ENCODE data around the gene TUT7. TPM values are rescaled to one million over a fixed set of nuclear protein-coding genes. Genes with fewer than 3 reads are reported as not detected.
"Not testable (repeated sequence)": the region's sequence is repeated elsewhere in the genome, so short reads cannot be mapped to it uniquely, and the experiment has no call there.

Gene TUT7, protein sequence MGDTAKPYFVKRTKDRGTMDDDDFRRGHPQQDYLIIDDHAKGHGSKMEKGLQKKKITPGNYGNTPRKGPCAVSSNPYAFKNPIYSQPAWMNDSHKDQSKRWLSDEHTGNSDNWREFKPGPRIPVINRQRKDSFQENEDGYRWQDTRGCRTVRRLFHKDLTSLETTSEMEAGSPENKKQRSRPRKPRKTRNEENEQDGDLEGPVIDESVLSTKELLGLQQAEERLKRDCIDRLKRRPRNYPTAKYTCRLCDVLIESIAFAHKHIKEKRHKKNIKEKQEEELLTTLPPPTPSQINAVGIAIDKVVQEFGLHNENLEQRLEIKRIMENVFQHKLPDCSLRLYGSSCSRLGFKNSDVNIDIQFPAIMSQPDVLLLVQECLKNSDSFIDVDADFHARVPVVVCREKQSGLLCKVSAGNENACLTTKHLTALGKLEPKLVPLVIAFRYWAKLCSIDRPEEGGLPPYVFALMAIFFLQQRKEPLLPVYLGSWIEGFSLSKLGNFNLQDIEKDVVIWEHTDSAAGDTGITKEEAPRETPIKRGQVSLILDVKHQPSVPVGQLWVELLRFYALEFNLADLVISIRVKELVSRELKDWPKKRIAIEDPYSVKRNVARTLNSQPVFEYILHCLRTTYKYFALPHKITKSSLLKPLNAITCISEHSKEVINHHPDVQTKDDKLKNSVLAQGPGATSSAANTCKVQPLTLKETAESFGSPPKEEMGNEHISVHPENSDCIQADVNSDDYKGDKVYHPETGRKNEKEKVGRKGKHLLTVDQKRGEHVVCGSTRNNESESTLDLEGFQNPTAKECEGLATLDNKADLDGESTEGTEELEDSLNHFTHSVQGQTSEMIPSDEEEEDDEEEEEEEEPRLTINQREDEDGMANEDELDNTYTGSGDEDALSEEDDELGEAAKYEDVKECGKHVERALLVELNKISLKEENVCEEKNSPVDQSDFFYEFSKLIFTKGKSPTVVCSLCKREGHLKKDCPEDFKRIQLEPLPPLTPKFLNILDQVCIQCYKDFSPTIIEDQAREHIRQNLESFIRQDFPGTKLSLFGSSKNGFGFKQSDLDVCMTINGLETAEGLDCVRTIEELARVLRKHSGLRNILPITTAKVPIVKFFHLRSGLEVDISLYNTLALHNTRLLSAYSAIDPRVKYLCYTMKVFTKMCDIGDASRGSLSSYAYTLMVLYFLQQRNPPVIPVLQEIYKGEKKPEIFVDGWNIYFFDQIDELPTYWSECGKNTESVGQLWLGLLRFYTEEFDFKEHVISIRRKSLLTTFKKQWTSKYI (N-terminal part only)
- total RNA-seq (10 to 100 TPM; 55.6 to 60.2 TPM), total RNA-seq (115 to 138 reads per million in 2 donors)

DNA sequence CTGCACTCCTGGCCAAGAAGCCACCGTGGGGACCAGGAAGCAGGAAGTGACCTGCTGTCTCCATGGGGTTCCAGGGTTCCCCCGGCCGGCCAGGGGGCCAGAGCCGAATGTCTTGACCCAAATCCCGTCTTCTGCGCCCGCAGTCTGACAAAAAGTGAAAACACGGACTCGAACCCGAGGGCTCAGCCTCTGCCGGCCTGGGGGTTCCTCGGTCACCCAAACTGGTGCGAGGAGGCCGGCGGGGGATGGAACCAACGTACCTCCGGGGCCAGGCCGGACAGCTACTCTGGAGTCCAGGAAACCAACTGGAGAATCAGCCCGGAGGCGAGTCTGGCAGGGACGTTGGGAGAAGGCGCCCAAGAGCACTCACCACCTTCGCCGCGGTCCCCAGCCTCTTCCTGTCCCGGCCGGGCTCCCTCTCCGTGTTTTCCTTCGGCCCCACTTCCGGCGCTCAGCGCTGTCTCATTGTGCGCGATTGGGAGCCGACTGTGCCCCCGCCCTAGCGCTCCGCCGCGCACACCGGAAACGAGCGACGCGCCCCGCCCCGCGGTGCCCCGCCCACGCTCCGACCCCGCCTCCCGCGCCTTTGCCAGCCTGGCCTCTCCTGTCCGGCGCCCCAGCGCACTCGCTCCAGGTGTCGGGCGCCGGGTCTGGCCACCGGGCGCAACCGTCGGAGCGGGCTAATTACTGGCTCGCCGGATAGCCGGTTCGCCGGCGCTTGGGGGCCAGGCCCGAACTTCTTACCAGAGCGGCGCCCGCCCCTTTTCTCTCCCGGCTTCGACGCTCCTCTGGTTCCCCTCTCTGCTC, at the start of gene TUT7:
TSS of gene TUT7 (minus strand) at position 400 of the 807 bp plus-strand sequence. CDS start 1,211 bp downstream, outside the sequence.
- H3K27ac Mint-ChIP-seq = peak within 1 kb of the TSS; percentile 98
- H3K27me3 Mint-ChIP-seq = no peaks in the 10 kb centered on the region
- H3K4me1 Mint-ChIP-seq = peaks cover 26% of the 10 kb centered on the region
- DNase-seq (peak; percentile 90 to 92 (median 92)), ATAC-seq (peak; percentile 94)
- H3K4me3 Mint-ChIP-seq = peak within 1 kb of the TSS; percentile 96
- H3K9me3 ChIP-seq (ENCODE audit: control insufficient read depth, low read length, poor library complexity, severe bottlenecking) = no peaks in the 10 kb centered on the region
- peaks cover 3% of the 10 kb centered on the region for H3K36me3 Mint-ChIP-seq (ENCODE audit: low read depth)

DNA sequence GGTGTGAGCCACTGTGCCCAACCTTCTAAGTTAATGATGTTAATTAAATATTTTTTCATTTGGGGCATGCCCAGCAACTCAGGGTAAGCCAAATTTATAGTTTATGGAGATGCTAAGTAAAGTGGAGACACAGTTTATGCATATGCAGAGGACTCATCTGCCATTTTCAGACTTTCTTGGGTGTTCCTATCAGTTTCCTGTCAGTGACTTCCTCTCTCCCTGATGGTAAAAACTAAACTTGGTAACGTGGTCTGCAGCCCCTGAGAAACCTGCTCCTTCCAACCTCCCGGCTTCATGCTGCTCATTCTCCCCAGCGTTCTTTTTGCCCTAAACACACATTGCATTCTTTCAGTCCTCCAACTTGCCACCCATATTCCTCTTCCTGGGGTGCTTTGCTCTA, 48.4 kb upstream of the TUT7 start:
- no peak for DNase-seq
- Mint-ChIP-seq H3K4me1 (peaks cover 8% of the 10 kb centered on the region), H3K36me3 (ENCODE audit: low read depth) (no peaks in the 10 kb centered on the region), H3K27me3 (peaks cover 62% of the 10 kb centered on the region), H3K4me3 (no peak overlapping the region), H3K27ac (no peak overlapping the region)
- no peak for ATAC-seq
- H3K9me3 ChIP-seq (ENCODE audit: control insufficient read depth, low read length, poor library complexity, severe bottlenecking) = no peaks in the 10 kb centered on the region

DNA sequence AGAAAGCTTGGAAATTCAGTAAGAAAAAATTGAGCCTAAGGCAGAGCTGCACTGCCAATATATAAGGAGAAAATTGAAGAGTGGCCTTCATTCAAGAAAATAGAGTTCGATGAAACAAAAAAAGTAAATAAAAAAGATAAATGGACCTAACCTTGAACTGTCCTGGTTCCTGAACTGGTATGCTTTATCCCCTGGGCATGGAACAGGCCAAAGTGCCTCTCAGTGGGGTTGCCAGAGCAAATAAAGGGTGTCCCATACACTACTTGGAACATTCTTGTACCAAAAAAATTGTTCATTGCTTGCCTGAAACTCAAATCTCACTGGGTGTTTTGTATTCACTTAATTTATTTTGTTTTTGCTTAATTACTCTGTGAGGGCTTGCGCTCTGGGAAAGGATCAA, 42.2 kb upstream of the TUT7 start:
- Mint-ChIP-seq H3K27ac (no peak overlapping the region), H3K36me3 (ENCODE audit: low read depth) (peaks cover 2% of the 10 kb centered on the region), H3K4me3 (no peak overlapping the region), H3K4me1 (no peaks in the 10 kb centered on the region), H3K27me3 (peaks cover 23% of the 10 kb centered on the region)
- no peak for DNase-seq
- no peaks in the 10 kb centered on the region for H3K9me3 ChIP-seq (ENCODE audit: control insufficient read depth, low read length, poor library complexity, severe bottlenecking)
- no peak for ATAC-seq

DNA sequence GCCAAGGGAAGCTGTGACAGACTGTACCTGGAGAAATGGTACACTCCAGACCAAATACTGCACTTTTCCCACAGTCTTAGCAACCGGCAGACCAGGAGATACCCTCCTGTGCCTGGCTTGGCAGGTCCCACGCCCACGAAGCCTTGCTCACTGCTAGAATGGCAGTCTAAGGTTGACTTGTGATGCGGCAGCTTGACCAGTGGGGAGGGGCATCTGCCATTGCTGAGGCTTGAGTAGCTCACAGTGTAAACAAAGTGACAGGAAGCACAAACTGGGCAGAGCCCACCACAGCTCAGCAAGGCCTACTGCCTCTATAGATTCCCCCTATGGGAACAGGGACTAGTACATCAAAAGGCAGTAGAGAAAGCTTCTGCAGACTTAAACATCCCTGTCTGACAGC, 36.0 kb upstream of the TUT7 start:
- H3K9me3 ChIP-seq (ENCODE audit: control insufficient read depth, low read length, poor library complexity, severe bottlenecking); H3K4me1 Mint-ChIP-seq; H3K4me3 Mint-ChIP-seq; H3K36me3 Mint-ChIP-seq (ENCODE audit: low read depth); DNase-seq; ATAC-seq; H3K27ac Mint-ChIP-seq: not testable (repeated sequence)
- H3K27me3 Mint-ChIP-seq = peaks cover 28% of the 10 kb centered on the region

DNA sequence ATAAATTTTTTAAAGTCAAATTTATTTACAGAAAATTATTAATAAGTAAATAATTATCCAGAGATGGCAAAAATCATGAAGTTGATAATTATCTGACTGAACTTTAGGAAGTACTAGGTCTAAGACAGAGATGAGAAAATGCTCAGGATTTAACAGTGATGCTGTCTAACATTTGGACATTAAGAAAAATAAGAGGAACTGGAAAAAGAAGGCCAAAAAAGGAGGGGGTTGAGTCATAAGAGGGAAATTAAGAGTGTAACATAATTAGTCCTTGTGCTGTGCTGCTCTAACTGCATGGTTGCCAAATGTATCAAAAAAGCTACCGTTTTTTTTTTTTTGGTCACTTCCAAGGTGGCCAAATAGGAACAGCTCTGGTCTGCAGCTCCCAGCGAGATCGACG, 35.4 kb upstream of the TUT7 start:
- Mint-ChIP-seq H3K27ac (no peak overlapping the region), H3K27me3 (peaks cover 33% of the 10 kb centered on the region), H3K4me3 (no peak overlapping the region), H3K36me3 (ENCODE audit: low read depth) (peaks cover 7% of the 10 kb centered on the region), H3K4me1 (no peaks in the 10 kb centered on the region)
- no peak for DNase-seq
- ATAC-seq = no peak
- no peaks in the 10 kb centered on the region for H3K9me3 ChIP-seq (ENCODE audit: control insufficient read depth, low read length, poor library complexity, severe bottlenecking)

DNA sequence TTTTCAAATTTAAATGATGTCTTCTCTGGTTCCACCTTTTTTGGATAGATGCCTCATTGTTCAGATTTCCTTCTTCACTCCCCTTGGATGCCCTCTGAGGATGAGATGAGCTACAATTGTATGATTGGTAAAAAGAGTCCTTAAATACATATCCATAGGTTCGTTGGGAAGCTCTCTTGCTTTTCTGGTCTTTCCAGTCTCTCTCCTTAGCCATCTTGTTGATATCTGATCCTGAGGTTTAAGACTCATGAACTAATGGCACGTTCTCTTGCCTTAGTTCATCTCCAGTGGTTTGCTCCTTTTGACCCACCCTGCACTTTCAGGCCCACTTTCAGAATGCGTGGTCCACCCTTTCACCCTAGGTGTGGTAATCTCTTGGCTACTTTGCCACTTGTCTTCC, 33.2 kb upstream of the TUT7 start:
- no peaks in the 10 kb centered on the region for H3K9me3 ChIP-seq (ENCODE audit: control insufficient read depth, low read length, poor library complexity, severe bottlenecking)
- Mint-ChIP-seq H3K4me1 (no peaks in the 10 kb centered on the region), H3K4me3 (no peak overlapping the region), H3K27me3 (peaks cover 27% of the 10 kb centered on the region), H3K27ac (no peak overlapping the region), H3K36me3 (ENCODE audit: low read depth) (peaks cover 4% of the 10 kb centered on the region)
- DNase-seq (no peak), ATAC-seq (no peak)

DNA sequence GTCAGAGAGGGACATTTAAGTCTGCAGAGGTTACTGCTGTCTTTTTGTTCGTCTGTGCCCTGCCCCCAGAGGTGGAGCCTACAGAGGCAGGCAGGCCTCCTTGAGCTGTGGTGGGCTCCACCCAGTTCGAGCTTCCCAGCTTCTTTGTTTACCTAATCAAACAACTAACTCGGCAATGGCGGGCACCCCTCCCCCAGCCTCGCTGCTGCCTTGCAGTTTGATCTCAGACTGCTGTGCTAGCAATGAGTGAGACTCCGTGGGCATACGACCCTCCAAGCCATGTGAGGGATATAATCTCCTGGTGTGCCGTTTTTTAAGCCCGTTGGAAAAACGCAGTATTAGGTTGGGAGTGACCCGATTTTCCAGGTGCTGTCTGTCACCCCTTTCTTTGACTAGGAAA, 28.8 kb upstream of the TUT7 start:
- H3K36me3 Mint-ChIP-seq (ENCODE audit: low read depth) = not testable (repeated sequence)

DNA sequence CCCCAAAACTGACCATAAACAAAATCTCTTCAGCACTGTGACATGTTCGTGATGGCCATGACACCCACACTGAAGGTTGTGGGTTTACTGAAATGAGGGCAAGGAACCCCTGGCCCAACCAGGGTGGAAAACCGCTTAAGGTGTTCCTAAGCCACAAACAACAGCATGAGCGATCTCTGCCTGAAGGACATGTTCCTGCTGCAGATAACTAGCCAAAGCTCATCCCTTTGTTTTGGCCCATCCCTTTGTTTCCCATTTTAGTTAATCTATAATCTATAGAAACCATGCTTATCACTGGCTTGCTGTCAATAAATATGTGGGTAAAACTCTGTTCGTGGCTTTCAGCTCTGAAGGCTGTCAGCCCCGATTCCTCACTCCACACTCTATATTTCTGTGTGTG, 21.8 kb upstream of the TUT7 start:
- ATAC-seq = no peak
- H3K27ac Mint-ChIP-seq = no peak overlapping the region
- no peaks in the 10 kb centered on the region for H3K4me1 Mint-ChIP-seq
- no peaks in the 10 kb centered on the region for H3K36me3 Mint-ChIP-seq (ENCODE audit: low read depth)
- no peak for DNase-seq
- peaks cover 13% of the 10 kb centered on the region for H3K27me3 Mint-ChIP-seq
- H3K4me3 Mint-ChIP-seq = no peak overlapping the region
- no peaks in the 10 kb centered on the region for H3K9me3 ChIP-seq (ENCODE audit: control insufficient read depth, low read length, poor library complexity, severe bottlenecking)

More for the DNA sequence above, 28.8 kb upstream of the TUT7 start:
- not testable (repeated sequence) for ATAC-seq; H3K4me3 Mint-ChIP-seq; DNase-seq; H3K4me1 Mint-ChIP-seq; H3K27ac Mint-ChIP-seq; H3K9me3 ChIP-seq (ENCODE audit: control insufficient read depth, low read length, poor library complexity, severe bottlenecking)
- peaks cover 22% of the 10 kb centered on the region for H3K27me3 Mint-ChIP-seq

DNA sequence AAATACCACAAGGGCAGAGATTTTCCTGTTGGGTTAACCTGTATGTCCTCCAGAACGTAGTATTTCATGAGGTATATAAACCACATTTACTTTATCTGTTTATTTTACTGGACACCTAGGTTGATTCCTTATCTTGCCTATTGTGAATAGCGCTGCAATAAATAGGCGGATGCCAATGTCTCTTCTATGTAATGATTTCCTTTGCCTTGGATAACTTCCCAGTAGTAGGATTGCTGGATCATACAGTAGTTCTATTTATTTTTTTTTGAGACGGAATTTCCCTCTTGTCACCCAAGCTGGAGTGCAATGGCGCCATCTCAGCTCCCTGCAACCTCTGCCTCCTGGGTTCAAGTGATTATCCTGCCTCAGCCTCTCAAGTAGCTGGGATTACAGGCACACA, 15.6 kb upstream of the TUT7 start:
- Mint-ChIP-seq H3K27me3 (peaks cover 15% of the 10 kb centered on the region), H3K36me3 (ENCODE audit: low read depth) (peaks cover 4% of the 10 kb centered on the region), H3K4me3 (no peak overlapping the region), H3K4me1 (no peaks in the 10 kb centered on the region), H3K27ac (no peak overlapping the region)
- DNase-seq = no peak
- peaks cover 4% of the 10 kb centered on the region for H3K9me3 ChIP-seq (ENCODE audit: control insufficient read depth, low read length, poor library complexity, severe bottlenecking)
- ATAC-seq = no peak

DNA sequence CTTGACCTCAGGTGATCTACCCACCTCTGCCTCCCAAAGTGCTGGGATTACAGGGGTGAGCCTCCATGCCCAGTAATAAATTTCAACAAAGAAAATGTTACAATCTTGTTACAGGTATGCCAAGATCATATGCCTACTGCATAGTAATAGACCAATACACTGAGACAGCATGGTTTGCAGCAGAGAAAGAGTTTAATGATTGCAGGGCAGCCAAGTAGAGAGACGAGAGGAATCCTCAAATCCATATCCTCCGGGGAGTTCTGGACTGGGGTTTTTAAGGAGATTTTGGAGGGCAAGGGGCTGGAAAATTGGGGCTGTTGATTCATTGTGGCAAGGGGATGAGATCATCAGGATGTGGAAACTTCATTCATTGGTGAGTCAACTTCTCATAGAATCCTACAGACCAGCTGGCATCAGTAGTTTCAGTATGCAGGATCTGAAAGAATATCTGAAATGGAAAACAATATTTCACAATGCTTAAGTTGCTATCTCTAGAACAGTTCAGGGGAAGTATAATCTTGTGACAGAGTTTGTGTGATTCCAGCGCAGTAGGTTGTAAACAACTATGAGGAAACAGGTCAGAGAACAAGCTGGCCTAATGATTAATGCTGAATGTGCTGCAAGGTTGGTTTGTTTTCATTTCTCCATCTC, 14.8 kb upstream of the TUT7 start:
- H3K36me3 Mint-ChIP-seq (ENCODE audit: low read depth) = peaks cover 4% of the 10 kb centered on the region

DNA sequence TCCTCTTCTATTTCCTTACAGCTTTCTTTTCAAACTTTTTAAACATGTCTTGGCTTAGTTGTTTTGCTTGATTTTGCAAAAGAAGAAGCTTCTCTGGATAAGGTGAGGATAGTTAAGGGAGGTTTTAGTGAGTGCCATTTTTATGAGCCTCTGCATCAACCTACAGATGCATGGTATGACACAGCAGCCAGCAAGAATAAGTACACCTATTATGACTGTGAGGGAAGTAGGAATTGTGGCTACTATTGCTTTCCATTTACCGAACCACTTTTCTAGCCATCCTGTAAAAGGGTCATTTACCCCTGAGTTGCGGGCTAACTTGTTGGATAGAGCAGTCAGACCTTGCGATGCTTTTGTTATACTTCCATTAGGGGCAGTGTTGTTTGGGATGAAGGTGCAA, 7.0 kb upstream of the TUT7 start:
- Mint-ChIP-seq H3K4me1 (peaks cover 5% of the 10 kb centered on the region), H3K36me3 (ENCODE audit: low read depth) (no peaks in the 10 kb centered on the region), H3K27ac (no peak overlapping the region), H3K4me3 (no peak overlapping the region), H3K27me3 (peaks cover 16% of the 10 kb centered on the region)
- H3K9me3 ChIP-seq (ENCODE audit: control insufficient read depth, low read length, poor library complexity, severe bottlenecking) = no peaks in the 10 kb centered on the region
- DNase-seq (no peak), ATAC-seq (no peak)

More for the DNA sequence above, 14.8 kb upstream of the TUT7 start:
- ATAC-seq (no peak), DNase-seq (no peak)
- H3K27me3 Mint-ChIP-seq = peaks cover 14% of the 10 kb centered on the region
- H3K4me3 Mint-ChIP-seq = no peak overlapping the region
- H3K4me1 Mint-ChIP-seq = no peaks in the 10 kb centered on the region
- peaks cover 4% of the 10 kb centered on the region for H3K9me3 ChIP-seq (ENCODE audit: control insufficient read depth, low read length, poor library complexity, severe bottlenecking)
- no peak overlapping the region for H3K27ac Mint-ChIP-seq
